Fibroblast of the conjunctiva (primary cell): ENCODE results near the gene OOSP4B.
"Not testable (repeated sequence)": the region's sequence is repeated elsewhere in the genome, so short reads cannot be mapped to it uniquely, and the experiment has no call there.

ENCODE experiments used
- DNase-seq: peaks from one replicate; pipeline ENCODE4 v3.0.0-alpha.2; 2010; ENCODE audit warnings: low read depth

Gene OOSP4B

GRCh38 chr11:60059521-60060240 is 42.7 kb downstream of the OOSP4B start:
- no peak for DNase-seq

GRCh38 chr11:60064111-60064510 is 47.1 kb downstream of the OOSP4B start:
- no peak for DNase-seq

- DNase-seq, result no peak
Observed at GRCh38 chr11:60065801-60066200, 48.8 kb downstream of the OOSP4B start.

- no peak for DNase-seq
Observed at GRCh38 chr11:60069450-60069849, 52.5 kb downstream of the OOSP4B start.

- DNase-seq, result not testable (repeated sequence)
Observed at GRCh38 chr11:60071644-60072043, 54.7 kb downstream of the OOSP4B start.

GRCh38 chr11:60077216-60077817 is 60.3 kb downstream of the OOSP4B start:
- DNase-seq, result no peak

GRCh38 chr11:60077981-60078380 is 61.0 kb downstream of the OOSP4B start:
- DNase-seq, result no peak

- DNase-seq, result no peak
Observed at GRCh38 chr11:60078745-60079144, 61.8 kb downstream of the OOSP4B start.

- DNase-seq, result no peak
Observed at GRCh38 chr11:60080535-60080934, 63.6 kb downstream of the OOSP4B start.
